NCI-H2196 treated with DMSO at 0.1 percent for 48 hours (cell line): ENCODE data around the gene NRL.
"Not testable (repeated sequence)": the region's sequence is repeated elsewhere in the genome, so short reads cannot be mapped to it uniquely, and the experiment has no call there.

Experiments used
- DNase-seq: peaks from one replicate; lab custom pipeline; 2025; ENCODE audit not compliant: unreplicated experiment; lab: John Stamatoyannopoulos, UW

Gene NRL

GRCh38 chr14:24127673-24128072, 12.9 kb upstream of the NRL start:
- DNase-seq, result no peak

GRCh38 chr14:24126939-24127338, 12.2 kb upstream of the NRL start:
- DNase-seq, result no peak

- DNase-seq, result no peak
These were observed 9.0 kb upstream of the NRL start for GRCh38 chr14:24123424-24124417.

- DNase-seq, result no peak
These were observed 8.1 kb upstream of the NRL start for GRCh38 chr14:24122898-24123297.

GRCh38 chr14:24122416-24122815, 7.7 kb upstream of the NRL start:
- no peak for DNase-seq

GRCh38 chr14:24121210-24121609, 6.5 kb upstream of the NRL start:
- no peak for DNase-seq

GRCh38 chr14:24119691-24120090, 4.9 kb upstream of the NRL start:
- DNase-seq, result no peak

DNA sequence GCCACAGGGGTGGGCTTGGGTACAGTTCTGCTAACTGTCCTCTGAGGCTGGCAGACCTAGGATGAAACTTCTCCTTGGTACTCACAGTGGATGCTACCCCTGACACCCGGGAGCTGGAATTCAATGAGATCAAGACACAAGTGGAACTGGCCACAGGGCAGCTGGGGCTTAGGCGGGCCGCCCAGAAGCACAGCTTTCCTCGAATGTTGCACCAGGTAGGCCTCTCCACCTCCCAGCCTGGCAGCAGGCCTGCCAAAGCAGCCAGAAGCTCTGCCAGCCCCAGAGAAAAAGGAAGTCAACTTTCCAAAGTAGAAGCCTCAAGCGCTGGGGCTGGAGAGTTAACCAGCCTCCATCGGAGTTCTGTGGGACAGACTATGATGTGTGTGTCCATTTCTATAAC, 2.4 kb upstream of the NRL start:
- DNase-seq, result no peak

DNA sequence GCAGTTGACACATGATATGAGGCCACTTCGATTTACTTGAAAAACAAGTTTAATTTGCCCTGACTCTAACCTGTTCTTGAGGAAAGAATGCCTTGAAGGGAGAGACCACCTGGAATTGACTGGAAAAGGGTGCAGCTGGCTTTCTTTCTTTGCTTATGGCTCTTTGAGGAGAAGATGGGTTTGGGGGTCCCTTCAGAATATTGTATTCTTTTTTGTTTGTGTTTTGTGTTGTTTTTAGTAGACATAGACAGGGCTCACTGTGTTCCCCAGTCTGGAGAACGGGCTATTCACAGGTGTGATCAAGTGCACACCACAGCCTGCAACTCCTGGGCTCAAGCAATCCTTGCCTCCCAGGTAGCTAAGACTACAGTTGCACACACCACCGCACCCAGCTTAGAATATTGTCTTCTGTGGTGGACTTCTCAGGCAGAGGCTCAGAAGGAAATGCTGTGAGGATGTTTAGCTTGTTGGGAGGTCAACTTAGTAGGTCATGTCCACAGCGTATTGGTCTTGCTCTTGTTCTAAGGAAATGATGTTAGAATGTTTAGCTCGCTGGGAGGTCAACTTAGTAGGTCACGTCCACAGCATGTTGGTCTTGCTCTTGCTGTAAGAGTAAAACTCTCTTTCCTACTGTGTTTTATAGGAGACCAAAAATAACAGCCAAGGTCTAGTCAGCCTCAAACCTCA, 1.5 kb upstream of the NRL start:
- DNase-seq, result no peak

GRCh38 chr14:24115422-24116127, 826 bp upstream of the NRL start:
- no peak for DNase-seq

GRCh38 chr14:24113801-24114531, 783 bp downstream of the NRL start:
- DNase-seq, result peak; percentile 90

DNA sequence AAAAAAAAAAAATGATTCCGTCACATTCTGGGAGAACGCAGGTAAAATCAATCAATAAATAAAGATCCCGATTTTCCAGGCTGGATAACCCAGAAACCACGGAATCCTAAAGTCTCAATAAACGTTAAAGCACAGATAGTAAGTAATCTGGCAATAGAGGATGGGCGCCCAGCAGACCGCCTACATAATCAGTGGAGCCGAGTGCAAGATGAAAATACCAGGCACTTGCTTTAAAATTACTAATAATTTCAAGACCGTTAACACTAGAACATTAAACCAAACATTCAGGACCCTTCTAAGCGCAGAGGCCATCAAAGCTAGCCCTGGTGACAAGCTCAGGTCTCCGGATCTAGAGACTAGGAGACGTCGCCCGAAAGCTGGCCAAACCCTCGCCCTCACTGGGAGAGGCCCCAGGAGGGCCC, 1.4 kb downstream of the NRL start:
- no peak for DNase-seq

- no peak for DNase-seq
These were observed 4.2 kb downstream of the NRL start for GRCh38 chr14:24110523-24110922.

DNA sequence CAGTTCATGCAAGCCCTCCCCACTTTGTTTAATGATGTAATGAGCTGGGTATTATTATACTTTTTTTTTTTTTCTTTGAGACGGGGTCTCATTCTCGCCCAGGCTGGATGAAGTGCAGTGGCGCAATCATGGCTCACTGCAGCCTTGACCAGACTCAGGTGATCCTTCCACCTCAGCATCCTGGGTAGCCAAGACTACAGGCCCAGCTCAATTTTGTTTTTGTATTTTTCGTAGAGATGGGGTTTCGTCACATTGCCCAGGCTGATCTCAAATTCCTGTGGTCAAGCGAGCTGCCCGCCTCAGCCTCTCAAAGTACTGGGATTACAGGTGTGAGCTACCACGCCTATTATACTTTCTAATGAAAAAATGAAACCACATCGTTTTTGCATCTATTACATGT, 4.7 kb downstream of the NRL start:
- DNase-seq, result no peak

DNA sequence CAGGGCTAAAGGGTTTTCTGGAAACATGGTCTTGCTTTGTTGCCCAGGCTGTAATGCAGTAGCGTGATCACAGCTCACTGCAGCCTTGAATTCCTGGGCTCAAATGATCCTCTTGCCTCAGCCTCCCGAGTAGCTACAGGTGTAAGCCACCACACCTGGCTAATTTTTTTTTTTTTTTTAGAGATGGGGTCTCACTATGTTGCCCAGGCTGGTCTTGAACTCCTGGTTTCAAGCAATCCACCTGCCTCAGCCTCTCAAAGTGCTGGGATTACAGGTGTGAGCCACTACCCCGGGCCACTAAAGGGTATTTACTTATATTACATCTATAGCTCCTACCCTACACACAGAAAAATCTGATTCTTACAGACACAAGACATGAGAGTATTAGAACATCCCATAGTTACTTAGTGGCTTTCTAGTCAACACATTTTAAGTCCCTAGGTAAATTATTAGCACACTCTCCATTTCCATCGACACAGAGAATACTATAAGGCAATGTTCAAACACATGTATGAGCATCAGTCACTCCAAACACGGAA, 6.3 kb downstream of the NRL start:
- DNase-seq, result no peak

DNA sequence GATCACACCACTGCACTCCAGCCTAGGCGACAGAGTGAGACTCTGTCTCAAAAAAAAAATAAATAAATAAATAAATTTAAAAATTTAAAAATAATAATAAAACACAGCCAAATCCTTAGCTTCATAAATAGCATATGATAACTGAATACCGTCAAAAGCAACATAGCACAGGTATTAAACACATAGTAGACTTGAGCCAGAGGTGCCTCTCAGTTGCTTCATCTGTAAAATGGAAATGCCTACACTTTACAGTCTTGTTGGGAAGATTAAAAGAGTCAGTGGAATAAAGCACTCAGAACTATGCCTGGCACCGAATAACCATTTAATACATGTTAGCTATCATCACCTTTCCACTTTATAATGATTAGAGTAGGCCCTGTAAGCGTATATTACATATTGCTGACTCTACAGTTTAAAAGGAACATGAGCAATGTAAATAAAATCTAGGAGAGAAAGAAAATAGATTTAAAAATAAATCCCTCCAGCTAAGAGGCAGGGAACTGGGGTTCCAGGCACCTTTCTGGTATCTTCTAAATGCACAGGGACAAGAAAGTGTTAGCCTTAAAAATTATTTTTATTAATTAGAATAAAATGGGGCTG, 8.0 kb downstream of the NRL start:
- DNase-seq, result no peak

DNA sequence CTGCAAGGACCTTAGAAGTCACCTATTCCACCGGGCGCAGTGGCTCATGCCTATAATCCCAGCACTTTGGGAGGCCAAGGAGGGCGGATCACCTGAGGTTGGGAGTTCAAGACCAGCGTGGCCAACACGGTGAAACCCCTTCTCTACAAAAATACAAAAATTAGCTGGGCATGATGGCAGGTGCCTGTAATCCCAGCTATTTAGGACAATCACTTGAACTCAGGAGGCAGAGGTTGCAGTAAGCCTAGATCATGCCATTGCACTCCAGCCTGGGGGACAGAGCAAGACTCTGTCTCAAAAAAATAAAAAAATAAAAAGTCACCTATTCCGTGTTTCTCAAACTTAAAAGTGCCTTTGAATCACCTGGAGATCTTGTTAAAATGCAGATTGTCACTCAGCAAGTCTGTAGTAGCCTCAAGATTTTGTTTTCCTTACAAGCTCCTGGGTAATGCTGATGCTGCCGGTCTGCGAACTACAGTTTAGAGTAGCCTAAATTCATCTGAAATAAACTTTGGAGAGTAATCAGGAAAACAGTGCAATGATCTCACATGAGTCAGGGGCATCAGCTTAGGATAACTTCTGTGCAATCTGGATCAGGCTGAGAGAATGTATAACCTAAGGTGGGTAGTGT, 9.0 kb downstream of the NRL start:
- not testable (repeated sequence) for DNase-seq

DNA sequence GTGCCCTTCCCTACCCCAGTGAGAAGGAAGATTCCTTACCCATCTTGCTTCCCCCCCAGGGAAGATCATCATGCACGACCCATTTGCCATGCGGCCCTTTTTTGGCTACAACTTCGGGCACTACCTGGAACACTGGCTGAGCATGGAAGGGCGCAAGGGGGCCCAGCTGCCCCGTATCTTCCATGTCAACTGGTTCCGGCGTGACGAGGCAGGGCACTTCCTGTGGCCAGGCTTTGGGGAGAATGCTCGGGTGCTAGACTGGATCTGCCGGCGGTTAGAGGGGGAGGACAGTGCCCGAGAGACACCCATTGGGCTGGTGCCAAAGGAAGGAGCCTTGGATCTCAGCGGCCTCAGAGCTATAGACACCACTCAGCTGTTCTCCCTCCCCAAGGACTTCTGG, 11.3 kb downstream of the NRL start:
- DNase-seq, result no peak

DNA sequence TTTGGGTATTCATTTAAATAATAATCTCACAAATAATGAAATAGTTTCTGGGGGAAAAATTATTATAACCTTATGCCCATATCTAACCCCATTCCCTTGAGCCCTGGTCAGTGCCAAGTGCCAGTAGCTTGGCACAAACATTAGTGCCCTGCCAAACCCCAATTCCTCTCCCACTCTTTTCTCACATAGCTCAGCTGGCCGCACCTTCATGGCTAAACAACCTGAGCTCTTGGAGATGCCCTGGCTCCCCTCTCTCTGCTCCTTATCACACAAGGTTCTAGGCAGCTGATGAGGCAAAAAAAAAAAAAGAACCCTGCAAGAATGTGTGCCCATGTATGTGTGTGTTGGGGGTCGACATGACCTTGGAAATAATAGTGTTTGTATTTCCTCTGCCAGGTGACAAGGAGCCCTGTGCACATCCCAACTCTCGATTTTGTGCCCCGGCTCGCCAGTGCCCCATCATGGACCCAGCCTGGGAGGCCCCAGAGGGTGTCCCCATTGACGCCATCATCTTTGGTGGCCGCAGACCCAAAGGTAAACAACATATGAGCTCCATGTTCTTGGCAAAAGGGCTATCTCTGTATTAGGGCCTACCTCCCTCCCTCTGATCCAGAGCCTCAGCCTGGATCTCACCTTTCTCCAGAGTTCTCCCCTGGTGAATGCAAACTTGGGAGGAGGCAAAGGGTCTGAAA, 12.2 kb downstream of the NRL start:
- no peak for DNase-seq
